Breast epithelium (tissue), 3 donors: ENCODE measurements around the gene BIK.

Source experiments
- CTCF ChIP-seq, 3 donors: fragments of 450-650 bp; IDR thresholded peaks; one replicate each; pipeline ENCODE4 v1.5.1; 2016 to 2017; ENCODE audit warnings: antibody characterized with exemption in 3 of 3, mild to moderate bottlenecking in 3 of 3, moderate library complexity in 3 of 3
- POLR2AphosphoS5 ChIP-seq, 3 donors: sonication (generic); formaldehyde crosslinking; IDR thresholded peaks; one replicate each; pipeline ENCODE4 v1.6.1; 2017; ENCODE audit warnings: antibody characterized with exemption in 3 of 3

GRCh38 chr22:43109511-43109910, 1.0 kb upstream of the BIK start:
- no peak for TF ChIP-seq CTCF (IDR thresholded peaks at IDR 0.05)
- TF ChIP-seq POLR2AphosphoS5 (IDR thresholded peaks at IDR 0.05): no peak
